ENCODE data around the gene ROPN1L. TPM values are rescaled to one million over a fixed set of nuclear protein-coding genes. Genes with fewer than 3 reads are reported as not detected.
"Not testable (repeated sequence)": the region's sequence is repeated elsewhere in the genome, so short reads cannot be mapped to it uniquely, and the experiment has no call there.

Gene ROPN1L
- total and polyA plus RNA-seq, 2 donors from 2014 or later: 1.4 to 1.7 TPM

DNA sequence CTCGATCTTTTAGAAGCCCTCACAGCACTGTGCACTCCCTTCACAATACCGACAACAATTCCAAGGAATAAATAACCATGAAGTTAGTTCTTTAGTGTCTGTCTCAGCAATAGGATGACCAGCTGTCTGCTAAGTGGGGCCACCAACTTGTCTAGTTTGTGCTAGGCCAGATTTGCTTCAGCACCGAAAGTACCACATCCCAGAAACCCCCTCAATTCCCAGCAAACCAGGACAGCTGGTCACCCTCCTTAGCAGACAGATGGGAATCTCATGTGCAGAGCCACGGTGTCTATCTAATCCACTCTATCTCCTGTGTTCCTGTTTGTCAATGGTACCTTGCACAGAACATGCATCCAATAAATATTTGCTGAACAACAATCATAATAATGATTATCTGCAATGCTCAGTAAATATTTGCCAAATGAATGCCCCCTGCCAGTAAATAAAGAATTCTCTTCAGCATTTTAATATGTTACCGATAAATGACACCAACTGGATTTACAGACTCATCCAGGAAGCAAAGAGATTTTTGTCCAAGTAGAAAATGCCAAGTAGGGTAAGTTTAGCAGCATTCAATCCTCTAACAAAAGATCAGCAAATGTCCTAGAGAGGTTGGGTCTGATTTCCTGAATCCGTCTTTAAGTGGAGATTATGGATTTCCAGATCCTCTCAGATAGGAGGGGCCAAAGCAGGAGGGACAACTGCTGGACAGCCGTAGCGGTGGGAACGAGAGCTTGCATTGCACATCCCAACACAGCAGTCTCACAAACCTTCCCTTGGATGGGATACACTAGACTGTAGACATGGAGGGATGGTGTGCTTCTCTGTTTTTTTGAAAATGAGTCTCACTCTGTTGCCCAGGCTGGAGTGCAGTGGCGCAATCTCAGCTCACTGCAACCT, 70.3 kb downstream of the ROPN1L start:
- no peak for FAIRE-seq
- H3K9ac ChIP-seq (ENCODE audit: low read length in 3 of 3): no peak overlapping the region
- H3K9me3 ChIP-seq (ENCODE audit: control insufficient read depth in 2 of 3, insufficient read depth in 1 of 3, low read length in 3 of 3): no peaks in the 10 kb centered on the region

DNA sequence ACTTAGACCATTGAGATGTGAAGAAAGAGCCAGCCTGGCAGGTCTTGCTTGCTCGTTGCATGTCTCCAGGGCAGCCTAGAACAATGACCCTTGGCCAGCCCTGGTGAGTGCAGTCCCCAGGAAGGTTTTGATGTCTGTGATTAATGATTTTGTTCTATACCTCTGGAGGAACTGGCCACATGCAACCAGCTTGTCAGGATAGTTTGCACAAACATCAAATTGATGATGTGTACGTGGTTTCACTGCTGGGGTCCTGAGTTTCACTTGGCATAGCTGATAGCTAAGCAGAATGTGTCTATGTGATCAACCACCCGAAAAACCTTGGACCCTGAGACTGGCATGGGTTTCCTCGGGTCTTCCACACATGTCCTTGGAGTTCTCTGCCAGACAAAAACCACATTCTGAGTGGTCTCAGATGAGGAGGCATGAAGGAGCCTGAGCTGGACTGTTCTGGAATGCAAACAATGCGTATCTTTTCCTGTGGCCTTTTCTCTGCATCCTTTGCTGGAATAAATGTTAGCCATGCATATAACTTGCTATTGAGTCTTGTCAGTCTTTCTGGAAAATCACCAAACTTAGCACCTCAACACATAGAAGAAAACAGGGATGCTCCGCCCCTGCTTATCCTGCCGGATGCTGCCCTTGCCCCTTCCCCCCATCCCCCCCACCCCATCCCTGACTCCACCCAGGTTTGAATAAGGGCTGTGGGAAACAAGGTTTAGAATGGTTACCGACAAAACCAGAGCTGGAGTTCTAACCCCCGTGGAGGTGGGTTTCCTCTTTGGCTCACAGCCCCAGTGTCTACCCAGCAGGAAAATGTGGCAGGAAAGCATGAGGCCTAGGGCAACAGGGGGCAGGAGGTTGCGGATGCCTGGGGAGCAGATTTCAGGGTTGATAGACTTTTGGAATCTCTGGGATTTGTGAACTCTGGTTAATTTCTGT, 72.1 kb downstream of the ROPN1L start:
- no peaks in the 10 kb centered on the region for H3K27me3 ChIP-seq (ENCODE audit: control insufficient read depth, insufficient read depth, low read length)
- H3K36me3 ChIP-seq (ENCODE audit: control insufficient read depth in 2 of 3, insufficient read depth in 3 of 3, low read length in 3 of 3): no peaks in the 10 kb centered on the region
- peaks cover 0 to 14% (median 13%) of the 10 kb centered on the region in 3 donors for H3K4me1 ChIP-seq (ENCODE audit: control insufficient read depth in 2 of 3, insufficient read depth in 2 of 3, low read depth in 1 of 3, low read length in 3 of 3)
- peak overlapping the region; percentile 37 to 79 for H3K27ac ChIP-seq (ENCODE audit: low read depth in 2 of 2, low read length in 2 of 2)
- peak overlapping the region in 2 of 3 donors; percentile 4 to 21 for H3K4me3 ChIP-seq (ENCODE audit: low read length in 3 of 3)
- TF ChIP-seq, protein P1, sequence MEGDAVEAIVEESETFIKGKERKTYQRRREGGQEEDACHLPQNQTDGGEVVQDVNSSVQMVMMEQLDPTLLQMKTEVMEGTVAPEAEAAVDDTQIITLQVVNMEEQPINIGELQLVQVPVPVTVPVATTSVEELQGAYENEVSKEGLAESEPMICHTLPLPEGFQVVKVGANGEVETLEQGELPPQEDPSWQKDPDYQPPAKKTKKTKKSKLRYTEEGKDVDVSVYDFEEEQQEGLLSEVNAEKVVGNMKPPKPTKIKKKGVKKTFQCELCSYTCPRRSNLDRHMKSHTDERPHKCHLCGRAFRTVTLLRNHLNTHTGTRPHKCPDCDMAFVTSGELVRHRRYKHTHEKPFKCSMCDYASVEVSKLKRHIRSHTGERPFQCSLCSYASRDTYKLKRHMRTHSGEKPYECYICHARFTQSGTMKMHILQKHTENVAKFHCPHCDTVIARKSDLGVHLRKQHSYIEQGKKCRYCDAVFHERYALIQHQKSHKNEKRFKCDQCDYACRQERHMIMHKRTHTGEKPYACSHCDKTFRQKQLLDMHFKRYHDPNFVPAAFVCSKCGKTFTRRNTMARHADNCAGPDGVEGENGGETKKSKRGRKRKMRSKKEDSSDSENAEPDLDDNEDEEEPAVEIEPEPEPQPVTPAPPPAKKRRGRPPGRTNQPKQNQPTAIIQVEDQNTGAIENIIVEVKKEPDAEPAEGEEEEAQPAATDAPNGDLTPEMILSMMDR (IDR thresholded peaks at IDR 0.05; ENCODE audit: borderline replicate concordance, extremely low read depth, insufficient read depth): no peak
- H3K9ac ChIP-seq (ENCODE audit: low read length in 3 of 3): no peak overlapping the region
- DNase-seq (peak in 3 of 5 donors; percentile 36 to 70 (median 55)), FAIRE-seq (no peak)
- intact Hi-C loops (cut with DNase I): no loop called here
- no peaks in the 10 kb centered on the region for H3K9me3 ChIP-seq (ENCODE audit: control insufficient read depth in 2 of 3, insufficient read depth in 1 of 3, low read length in 3 of 3)

More for the DNA sequence above, 70.3 kb downstream of the ROPN1L start:
- Histone ChIP-seq H3K27me3 (ENCODE audit: control insufficient read depth, insufficient read depth, low read length) (no peaks in the 10 kb centered on the region), H3K27ac (ENCODE audit: low read depth in 2 of 2, low read length in 2 of 2) (peak overlapping the region; percentile 71 to 77), H3K36me3 (ENCODE audit: control insufficient read depth in 2 of 3, insufficient read depth in 3 of 3, low read length in 3 of 3) (no peaks in the 10 kb centered on the region), H3K4me3 (ENCODE audit: low read length in 3 of 3) (no peak overlapping the region), H3K4me1 (ENCODE audit: control insufficient read depth in 2 of 3, insufficient read depth in 2 of 3, low read depth in 1 of 3, low read length in 3 of 3) (peaks cover 0 to 17% (median 14%) of the 10 kb centered on the region in 3 donors)
- no peak for DNase-seq
- TF ChIP-seq, protein P1 (IDR thresholded peaks at IDR 0.05; ENCODE audit: borderline replicate concordance, extremely low read depth, insufficient read depth): no peak
- intact Hi-C loops (cut with DNase I): no loop called here

DNA sequence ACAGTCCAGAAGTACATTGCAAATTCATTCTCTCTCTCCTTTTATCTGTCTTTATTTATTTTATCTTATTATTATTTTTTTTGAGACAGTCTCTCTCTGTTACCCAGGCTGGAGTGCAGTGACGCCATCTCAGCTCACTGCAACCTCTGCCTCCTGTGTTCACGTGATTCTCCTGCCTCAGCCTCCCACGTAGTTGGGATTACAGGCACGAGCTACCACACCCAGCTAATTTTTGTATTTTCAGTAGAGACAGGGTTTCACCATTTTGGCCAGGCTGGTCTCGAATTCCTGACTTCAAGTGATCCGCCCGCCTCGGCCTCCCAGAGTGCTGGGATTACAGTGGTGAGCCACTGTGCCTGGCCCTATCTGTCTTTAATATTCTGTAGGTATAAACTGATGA, 72.9 kb downstream of the ROPN1L start:
- H3K36me3 ChIP-seq (ENCODE audit: control insufficient read depth in 2 of 3, insufficient read depth in 3 of 3, low read length in 3 of 3); H3K9me3 ChIP-seq (ENCODE audit: control insufficient read depth in 2 of 3, insufficient read depth in 1 of 3, low read length in 3 of 3); H3K27me3 ChIP-seq (ENCODE audit: control insufficient read depth, insufficient read depth, low read length); intact Hi-C loops (cut with DNase I); H3K4me3 ChIP-seq (ENCODE audit: low read length in 3 of 3); DNase-seq; FAIRE-seq; H3K9ac ChIP-seq (ENCODE audit: low read length in 3 of 3): not testable (repeated sequence)
- Histone ChIP-seq H3K4me1 (ENCODE audit: control insufficient read depth in 2 of 3, insufficient read depth in 2 of 3, low read depth in 1 of 3, low read length in 3 of 3) (peaks cover 0 to 14% (median 9%) of the 10 kb centered on the region in 3 donors), H3K27ac (ENCODE audit: low read depth in 2 of 2, low read length in 2 of 2) (peak overlapping the region in 1 of 2 donors; percentile 14)

Small RNAs within 50 kb of the gene (microRNA-seq; reads per million reads assigned to microRNA genes)
- not detected for gene MIR6131

Other genes starting within 250 kb of the ROPN1L start
- gene ATPSCKMT, start 192.0 kb upstream of the ROPN1L start, total RNA-seq: 27.8 TPM
- gene ATPSCKMT, start 192.0 kb upstream of the ROPN1L start, polyA plus RNA-seq (ENCODE audit: insufficient read depth, low read depth, low replicate concordance): 12.1 TPM
- gene CCT5, start 191.6 kb upstream of the ROPN1L start, total RNA-seq: 136 TPM
- 130 TPM for gene CCT5, start 191.6 kb upstream of the ROPN1L start, polyA plus RNA-seq (ENCODE audit: insufficient read depth, low read depth, low replicate concordance)
- gene CMBL, start 134.0 kb upstream of the ROPN1L start, total RNA-seq: 36.6 TPM
- gene CMBL, start 134.0 kb upstream of the ROPN1L start, polyA plus RNA-seq (ENCODE audit: insufficient read depth, low read depth, low replicate concordance): 243 TPM
- 177 TPM for gene MARCHF6, start 88.2 kb upstream of the ROPN1L start, total RNA-seq
- gene MARCHF6, start 88.2 kb upstream of the ROPN1L start, polyA plus RNA-seq (ENCODE audit: insufficient read depth, low read depth, low replicate concordance): 70.4 TPM
- gene ANKRD33B, start 122.2 kb downstream of the ROPN1L start, total RNA-seq: 20.3 TPM
- 4.8 TPM for gene ANKRD33B, start 122.2 kb downstream of the ROPN1L start, polyA plus RNA-seq (ENCODE audit: insufficient read depth, low read depth, low replicate concordance)